ENCODE results near the gene BANP. TPM values are rescaled to one million over a fixed set of nuclear protein-coding genes. Genes with fewer than 3 reads are reported as not detected.
"Not testable (repeated sequence)": the region's sequence is repeated elsewhere in the genome, so short reads cannot be mapped to it uniquely, and the experiment has no call there.

The BANP gene
- total and polyA plus RNA-seq, 3 donors from 2014 or later: 25.3 to 60.2 (median 55.9) TPM

DNA sequence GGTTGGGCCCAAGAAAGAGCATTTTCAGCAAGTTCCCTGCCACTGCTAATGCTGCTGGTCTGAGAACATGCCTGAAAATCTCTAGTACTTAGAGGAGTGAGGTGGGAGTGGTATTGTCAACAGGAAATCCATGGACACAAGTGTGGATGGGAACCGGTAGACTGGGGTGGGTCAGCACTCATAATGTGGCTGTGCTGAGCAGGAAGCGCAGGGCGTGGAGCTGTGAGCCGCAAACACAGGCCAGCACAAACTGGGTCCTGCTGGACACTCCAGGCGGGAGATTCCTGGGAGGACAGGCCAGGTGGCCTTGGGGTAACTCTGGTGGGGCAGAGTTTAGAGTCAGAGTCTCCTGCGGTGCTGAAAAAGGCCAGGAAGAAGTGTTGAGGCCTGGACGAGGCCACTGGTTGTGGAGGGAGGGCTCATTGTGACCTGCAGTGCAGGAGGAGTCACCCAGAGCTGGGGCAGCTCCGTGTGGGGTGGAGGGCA lies 62.6 kb downstream of the BANP start:
- H3K4me3 ChIP-seq: no peak overlapping the region
- WGBS, 2 donors: 81 to 93% methylated on average over 7 to 8 of the region's 8 CpGs
- no peaks in the 10 kb centered on the region for H3K9me3 ChIP-seq
- TF ChIP-seq, protein P1, sequence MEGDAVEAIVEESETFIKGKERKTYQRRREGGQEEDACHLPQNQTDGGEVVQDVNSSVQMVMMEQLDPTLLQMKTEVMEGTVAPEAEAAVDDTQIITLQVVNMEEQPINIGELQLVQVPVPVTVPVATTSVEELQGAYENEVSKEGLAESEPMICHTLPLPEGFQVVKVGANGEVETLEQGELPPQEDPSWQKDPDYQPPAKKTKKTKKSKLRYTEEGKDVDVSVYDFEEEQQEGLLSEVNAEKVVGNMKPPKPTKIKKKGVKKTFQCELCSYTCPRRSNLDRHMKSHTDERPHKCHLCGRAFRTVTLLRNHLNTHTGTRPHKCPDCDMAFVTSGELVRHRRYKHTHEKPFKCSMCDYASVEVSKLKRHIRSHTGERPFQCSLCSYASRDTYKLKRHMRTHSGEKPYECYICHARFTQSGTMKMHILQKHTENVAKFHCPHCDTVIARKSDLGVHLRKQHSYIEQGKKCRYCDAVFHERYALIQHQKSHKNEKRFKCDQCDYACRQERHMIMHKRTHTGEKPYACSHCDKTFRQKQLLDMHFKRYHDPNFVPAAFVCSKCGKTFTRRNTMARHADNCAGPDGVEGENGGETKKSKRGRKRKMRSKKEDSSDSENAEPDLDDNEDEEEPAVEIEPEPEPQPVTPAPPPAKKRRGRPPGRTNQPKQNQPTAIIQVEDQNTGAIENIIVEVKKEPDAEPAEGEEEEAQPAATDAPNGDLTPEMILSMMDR (IDR thresholded peaks at IDR 0.05): no peak
- no peak for TF ChIP-seq POLR2A (IDR thresholded peaks at IDR 0.05)
- no peaks in the 10 kb centered on the region for H3K27me3 ChIP-seq
- no peak overlapping the region for H3K27ac ChIP-seq
- DNase-seq: no peak
- no peaks in the 10 kb centered on the region for H3K36me3 ChIP-seq (ENCODE audit: low read depth, missing control alignments)
- intact Hi-C loops (cut with DNase I; ENCODE audit: low total_unique reads): no loop called here
- no peaks in the 10 kb centered on the region for H3K4me1 ChIP-seq

- Histone ChIP-seq H3K9me3 (no peaks in the 10 kb centered on the region), H3K27ac (no peak overlapping the region), H3K4me3 (no peak overlapping the region), H3K4me1 (no peaks in the 10 kb centered on the region), H3K27me3 (no peaks in the 10 kb centered on the region), H3K36me3 (ENCODE audit: low read depth, missing control alignments) (no peaks in the 10 kb centered on the region)
- intact Hi-C loops (cut with DNase I; ENCODE audit: low total_unique reads): no loop called here
- 86 to 100% methylated on average over 3 to 10 of the region's 10 CpGs for WGBS, 2 donors
- DNase-seq: no peak
- TF ChIP-seq, protein P1 (IDR thresholded peaks at IDR 0.05): no peak
- no peak for TF ChIP-seq POLR2A (IDR thresholded peaks at IDR 0.05)
Observed at GRCh38 chr16:88014252-88014781, 63.1 kb downstream of the BANP start.

- no peak for DNase-seq
- Histone ChIP-seq H3K4me1 (no peaks in the 10 kb centered on the region), H3K9me3 (no peaks in the 10 kb centered on the region), H3K4me3 (no peak overlapping the region), H3K27ac (no peak overlapping the region), H3K36me3 (ENCODE audit: low read depth, missing control alignments) (no peaks in the 10 kb centered on the region), H3K27me3 (no peaks in the 10 kb centered on the region)
- WGBS, 2 donors: 94 to 95% methylated on average over 23 to 28 of the region's 32 CpGs
- intact Hi-C loops (cut with DNase I; ENCODE audit: low total_unique reads): no loop called here
- TF ChIP-seq, protein P1 (IDR thresholded peaks at IDR 0.05): no peak
- TF ChIP-seq POLR2A (IDR thresholded peaks at IDR 0.05): no peak
Observed at GRCh38 chr16:88014954-88015805, 63.9 kb downstream of the BANP start.

DNA sequence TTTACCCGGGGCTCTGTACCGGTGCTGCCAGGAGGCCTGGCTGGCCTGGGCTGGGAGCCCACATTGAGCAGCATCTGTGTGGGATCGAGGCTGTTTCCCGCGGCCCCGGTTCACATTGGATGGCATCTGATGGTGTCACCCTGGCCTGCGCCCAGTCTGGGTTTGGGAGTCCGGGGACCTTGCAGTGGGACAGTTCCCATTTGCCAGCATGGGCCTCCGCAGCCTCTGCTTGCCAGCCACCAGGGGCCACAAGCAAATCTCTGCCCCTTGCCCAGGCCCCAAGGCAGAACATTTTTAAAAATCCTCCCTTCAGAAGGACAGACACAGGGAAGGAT lies 64.5 kb downstream of the BANP start:
- no peaks in the 10 kb centered on the region for H3K4me1 ChIP-seq
- no peak overlapping the region for H3K4me3 ChIP-seq
- DNase-seq: no peak
- H3K36me3 ChIP-seq (ENCODE audit: low read depth, missing control alignments): no peaks in the 10 kb centered on the region
- no peak overlapping the region for H3K27ac ChIP-seq
- H3K27me3 ChIP-seq: no peaks in the 10 kb centered on the region
- H3K9me3 ChIP-seq: no peaks in the 10 kb centered on the region
- intact Hi-C loops (cut with DNase I; ENCODE audit: low total_unique reads): no loop called here
- TF ChIP-seq, protein P1 (IDR thresholded peaks at IDR 0.05): no peak
- no peak for TF ChIP-seq POLR2A (IDR thresholded peaks at IDR 0.05)
- WGBS, 2 donors: 97 to 100% methylated on average over 1 to 9 of the region's 9 CpGs

DNA sequence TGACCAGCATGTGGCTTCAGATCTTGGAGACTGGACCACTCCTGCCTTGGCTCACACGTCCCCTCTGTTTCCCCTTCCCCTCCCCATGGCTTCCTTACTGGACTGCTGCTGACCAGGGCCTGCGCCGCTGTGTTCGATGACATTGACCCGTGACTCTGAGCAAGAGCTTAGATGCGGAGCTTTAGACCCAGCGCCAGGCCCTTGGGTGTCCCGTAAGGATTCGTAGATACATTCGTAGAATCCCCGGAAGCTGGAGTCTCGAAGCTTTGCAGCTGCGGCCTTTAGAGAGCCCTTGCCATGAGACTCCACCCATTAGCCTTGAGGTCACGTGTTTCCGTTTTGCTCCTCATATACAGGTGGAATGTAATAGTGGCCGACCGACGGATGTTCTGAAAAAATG lies 65.2 kb downstream of the BANP start:
- H3K4me1 ChIP-seq; H3K9me3 ChIP-seq; H3K4me3 ChIP-seq; intact Hi-C loops (cut with DNase I; ENCODE audit: low total_unique reads); DNase-seq; H3K36me3 ChIP-seq (ENCODE audit: low read depth, missing control alignments); H3K27me3 ChIP-seq; H3K27ac ChIP-seq: not testable (repeated sequence)
- 85 to 91% methylated on average over 16 to 18 of the region's 18 CpGs for WGBS, 2 donors
